NT2/D1 (cell line): ENCODE results near the gene CEP76.

ENCODE experiments used
- DNase-seq: peaks from one replicate; pipeline ENCODE4 v3.0.0-alpha.2; 2011; ENCODE audit warnings: low read depth, low spot score
- H3K27me3 ChIP-seq: 2 replicates; pipeline ENCODE4 v1.6.0; 2011; ENCODE audit warnings: mild to moderate bottlenecking; ENCODE audit not compliant: insufficient read length, insufficient read depth
- H3K36me3 ChIP-seq: 2 replicates; pipeline ENCODE4 v1.6.1; 2011; ENCODE audit warnings: mild to moderate bottlenecking, low read length, mixed read lengths; ENCODE audit not compliant: insufficient read depth, insufficient read length
- H3K4me1 ChIP-seq: 2 replicates; pipeline ENCODE4 v1.5.1; 2011; ENCODE audit not compliant: insufficient read depth, insufficient read length
- H3K4me3 ChIP-seq: 2 replicates; pipeline ENCODE4 v1.5.1; 2011; ENCODE audit warnings: low read depth; ENCODE audit not compliant: insufficient read length
- H3K9ac ChIP-seq: 2 replicates; pipeline ENCODE4 v1.6.0; 2011; ENCODE audit warnings: low read depth; ENCODE audit not compliant: insufficient read length
- H3K9me3 ChIP-seq: 2 replicates; pipeline ENCODE4 v1.5.1; 2011; ENCODE audit warnings: mild to moderate bottlenecking, low read length; ENCODE audit not compliant: insufficient read depth
- SUZ12 ChIP-seq: IDR thresholded peaks from 2 replicates; pipeline ENCODE4 v1.6.1; 2011; ENCODE audit not compliant: insufficient read length, insufficient read depth; ENCODE audit errors: extremely low read depth
- YY1 ChIP-seq: IDR thresholded peaks from 2 replicates; pipeline ENCODE4 v1.6.1; 2011; ENCODE audit not compliant: insufficient read length, insufficient read depth
- ZNF274 ChIP-seq: IDR thresholded peaks from 2 replicates; pipeline ENCODE4 v1.6.1; 2011; ENCODE audit warnings: mild to moderate bottlenecking, low read depth, low read length

Gene CEP76

GRCh38 chr18:12639990-12640880 is 62.3 kb downstream of the CEP76 start:
- Histone ChIP-seq H3K9ac (no peak overlapping the region), H3K4me1 (no peaks in the 10 kb centered on the region), H3K9me3 (no peaks in the 10 kb centered on the region), H3K4me3 (no peak overlapping the region), H3K27me3 (no peaks in the 10 kb centered on the region), H3K36me3 (no peaks in the 10 kb centered on the region)
- TF ChIP-seq ZNF274 (no peak), SUZ12 (no peak), YY1 (no peak)
- no peak for DNase-seq

GRCh38 chr18:12638644-12639124 is 63.8 kb downstream of the CEP76 start:
- H3K9ac ChIP-seq: no peak overlapping the region

GRCh38 chr18:12637901-12638643 is 64.5 kb downstream of the CEP76 start:
- Histone ChIP-seq H3K27me3 (no peaks in the 10 kb centered on the region), H3K36me3 (no peaks in the 10 kb centered on the region), H3K4me3 (no peak overlapping the region), H3K9me3 (no peaks in the 10 kb centered on the region), H3K4me1 (no peaks in the 10 kb centered on the region), H3K9ac (no peak overlapping the region)
- TF ChIP-seq ZNF274 (no peak), YY1 (no peak), SUZ12 (no peak)
- no peak for DNase-seq

More at GRCh38 chr18:12638644-12639124, 63.8 kb downstream of the CEP76 start:
- no peak for TF ChIP-seq SUZ12
- no peak for TF ChIP-seq ZNF274
- TF ChIP-seq YY1: no peak
- no peaks in the 10 kb centered on the region for H3K27me3 ChIP-seq
- no peak for DNase-seq
- H3K4me3 ChIP-seq: no peak overlapping the region
- H3K36me3 ChIP-seq: no peaks in the 10 kb centered on the region
- H3K9me3 ChIP-seq: no peaks in the 10 kb centered on the region
- H3K4me1 ChIP-seq: no peaks in the 10 kb centered on the region

GRCh38 chr18:12637393-12637792 is 65.1 kb downstream of the CEP76 start:
- no peaks in the 10 kb centered on the region for H3K4me1 ChIP-seq
- TF ChIP-seq SUZ12 (no peak), YY1 (no peak), ZNF274 (no peak)
- no peaks in the 10 kb centered on the region for H3K36me3 ChIP-seq
- H3K9me3 ChIP-seq: no peaks in the 10 kb centered on the region
- no peaks in the 10 kb centered on the region for H3K27me3 ChIP-seq
- H3K4me3 ChIP-seq: no peak overlapping the region
- DNase-seq: no peak
- no peak overlapping the region for H3K9ac ChIP-seq

- H3K4me1 ChIP-seq: no peaks in the 10 kb centered on the region
- H3K36me3 ChIP-seq: no peaks in the 10 kb centered on the region
- no peak overlapping the region for H3K4me3 ChIP-seq
- H3K27me3 ChIP-seq: no peaks in the 10 kb centered on the region
- DNase-seq: no peak
- TF ChIP-seq ZNF274: no peak
- no peak for TF ChIP-seq YY1
- TF ChIP-seq SUZ12: no peak
- no peaks in the 10 kb centered on the region for H3K9me3 ChIP-seq
- no peak overlapping the region for H3K9ac ChIP-seq
Measured at GRCh38 chr18:12631831-12632477, 70.6 kb downstream of the CEP76 start.

GRCh38 chr18:12630136-12630535 is 72.4 kb downstream of the CEP76 start:
- Histone ChIP-seq H3K27me3 (no peaks in the 10 kb centered on the region), H3K9me3 (no peaks in the 10 kb centered on the region), H3K9ac (no peak overlapping the region), H3K4me3 (no peak overlapping the region), H3K36me3 (no peaks in the 10 kb centered on the region), H3K4me1 (no peaks in the 10 kb centered on the region)
- DNase-seq: no peak
- no peak for TF ChIP-seq YY1
- TF ChIP-seq SUZ12: no peak
- no peak for TF ChIP-seq ZNF274
